MCF 10A (cell line): ENCODE measurements around the gene TRPC3. TPM values are rescaled to one million over a fixed set of nuclear protein-coding genes. Genes with fewer than 3 reads are reported as not detected.

ENCODE experiments used
- Bru-seq: library from RNA; stranded (reverse); fragments of 400-500 nt; gene quantifications from one replicate; lab custom pipeline; 2021; lab: Mats Ljungman, UMichigan
- BruChase-seq, 2 experiments: library from RNA; stranded (reverse); fragments of 400-500 nt; gene quantifications; one replicate each; lab custom pipeline; 2021; lab: Mats Ljungman, UMichigan
- BruUV-seq: library from RNA; stranded (reverse); fragments of 400-500 nt; replicated peaks from 2 replicates; lab custom pipeline; 2021; lab: Mats Ljungman, UMichigan
- CTCF ChIA-PET: fragments of 300-600 bp; sonication (Branson Sonifier 250); formaldehyde crosslinking; extraction: SDS; loops from one replicate; lab custom pipeline; 2021; ENCODE audit warnings: antibody characterized with exemption, inconsistent platforms; lab: Yijun Ruan, JAX
- POLR2A ChIA-PET: fragments of 300-600, 350-650 bp; sonication (Branson Sonifier 250); formaldehyde crosslinking; extraction: SDS; loops from one replicate; lab custom pipeline; 2020; ENCODE audit warnings: antibody characterized with exemption, inconsistent platforms; lab: Yijun Ruan, JAX
- DNase-seq: peaks from one replicate; pipeline ENCODE4 v3.0.0-alpha.2; 2018; ENCODE audit not compliant: unreplicated experiment
- H3K27ac Mint-ChIP-seq: one replicate; pipeline ENCODE4 v1.8.0; 2022; ENCODE audit warnings: mild to moderate bottlenecking, low read depth, mixed read lengths; ENCODE audit not compliant: unreplicated experiment
- H3K27me3 Mint-ChIP-seq: one replicate; pipeline ENCODE4 v1.8.0; 2022; ENCODE audit warnings: mixed read lengths; ENCODE audit not compliant: insufficient read depth, unreplicated experiment
- H3K36me3 Mint-ChIP-seq: one replicate; pipeline ENCODE4 v1.8.0; 2022; ENCODE audit warnings: mild to moderate bottlenecking, moderate library complexity, mixed read lengths; ENCODE audit not compliant: insufficient read depth, unreplicated experiment
- H3K4me1 Mint-ChIP-seq: one replicate; pipeline ENCODE4 v1.8.0; 2022; ENCODE audit warnings: mixed read lengths; ENCODE audit not compliant: insufficient read depth, unreplicated experiment
- H3K4me3 Mint-ChIP-seq: one replicate; pipeline ENCODE4 v1.8.0; 2022; ENCODE audit warnings: mild to moderate bottlenecking, moderate library complexity, mixed read lengths; ENCODE audit not compliant: unreplicated experiment
- H3K9me3 Mint-ChIP-seq: one replicate; pipeline ENCODE4 v1.8.0; 2022; ENCODE audit warnings: mixed read lengths; ENCODE audit not compliant: unreplicated experiment
- CTCF ChIP-seq: fragments of 200-600 bp; IDR thresholded peaks from one replicate; pipeline ENCODE4 v1.8.0; 2022; ENCODE audit warnings: antibody characterized with exemption, mild to moderate bottlenecking; ENCODE audit not compliant: unreplicated experiment
- intact Hi-C: fragments of 100-400 bp; cut with micrococcal nuclease; formaldehyde crosslinking; loops from 2 replicates; pipeline ENCODE4 v1.14.1; 2022
- long read RNA-seq: library from polyadenylated mRNA; stranded (forward); transcript quantifications from one replicate; pipeline ENCODE4 v2.0.0, GENCODE V29; 2022
- total RNA-seq: library from RNA; stranded (reverse); gene quantifications from 2 replicates; pipeline ENCODE4 v1.2.3, GENCODE V29; 2022

Gene TRPC3
- total RNA-seq: not detected in 2 replicates
- percentile 5 among the genes with signal in this experiment for Bru-seq, nascent RNA
- BruChase-seq, experiment 1, labeled RNA remaining after a 6-hour chase: percentile 3 among the genes with signal in this experiment
- percentile 6 among the genes with signal in this experiment for BruChase-seq, experiment 2, labeled RNA remaining after a 2-hour chase
- long read RNA-seq: 0 reads

DNA sequence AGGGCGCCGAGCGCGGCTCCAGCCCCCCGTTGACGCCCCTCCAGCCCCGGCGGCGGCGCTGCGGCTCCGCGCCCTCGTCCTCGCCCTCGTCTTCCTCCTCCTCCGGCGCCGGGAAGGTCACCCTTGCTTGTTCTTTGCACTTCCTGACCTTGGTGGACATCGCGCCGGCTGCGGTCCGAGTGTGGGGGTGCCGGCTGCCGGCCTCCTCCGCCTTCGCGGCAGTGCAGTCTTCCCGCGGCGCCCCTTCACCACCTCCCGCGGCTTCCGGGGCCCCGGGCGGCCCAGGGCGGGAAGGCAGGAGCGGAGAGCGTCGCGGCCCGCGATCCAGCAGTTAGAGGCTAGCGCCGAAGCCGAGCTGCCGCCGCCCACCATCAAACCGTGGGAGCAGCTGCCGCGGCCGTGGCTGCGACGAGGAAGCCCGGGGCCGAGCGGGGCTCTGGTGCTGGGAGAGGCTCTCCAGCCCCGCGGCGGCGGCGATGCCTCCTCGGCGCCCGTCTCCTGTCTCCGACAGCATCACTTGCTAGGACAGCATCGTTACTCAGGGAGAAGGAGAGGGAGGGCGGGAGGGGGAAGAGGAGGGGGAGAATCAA lies at the start of gene TRPC3:
TRPC3 (minus strand) TSS at position 540 of the 590 bp plus-strand sequence; CDS start at position 160, 380 bp downstream.
- POLR2A ChIA-PET: no interaction called here
- Mint-ChIP-seq H3K36me3 (peaks cover 6% of the 10 kb centered on the region), H3K27me3 (peaks cover 39% of the 10 kb centered on the region)

GRCh38 chr4:122000849-122001248 lies 49.0 kb upstream of the TRPC3 start:
- CTCF ChIA-PET: no interaction called here
- H3K4me3 Mint-ChIP-seq: no peak overlapping the region
- no peak overlapping the region for H3K27ac Mint-ChIP-seq
- no peaks in the 10 kb centered on the region for H3K9me3 Mint-ChIP-seq
- DNase-seq: no peak
- no TSS peak for BruUV-seq
- intact Hi-C loops: no loop called here
- POLR2A ChIA-PET: no interaction called here
- peaks cover 13% of the 10 kb centered on the region for H3K27me3 Mint-ChIP-seq
- H3K4me1 Mint-ChIP-seq: no peaks in the 10 kb centered on the region
- no peaks in the 10 kb centered on the region for H3K36me3 Mint-ChIP-seq
- no peak for TF ChIP-seq CTCF

More for the DNA sequence above, at the start of gene TRPC3:
- intact Hi-C loops: loop anchor here (5.0 kb wide), 1 partner anchor 201 kb away; the partner anchor contains the start of gene BLTP1
- H3K4me1 Mint-ChIP-seq: no peaks in the 10 kb centered on the region
- DNase-seq: peak; percentile 21
- CTCF ChIA-PET: no interaction called here
- TF ChIP-seq CTCF: no peak
- H3K9me3 Mint-ChIP-seq: no peaks in the 10 kb centered on the region
- H3K27ac Mint-ChIP-seq: no peak within 1 kb of the TSS
- no TSS peak for BruUV-seq
- H3K4me3 Mint-ChIP-seq: peak within 1 kb of the TSS; percentile 69

GRCh38 chr4:121998024-121998423 lies 46.2 kb upstream of the TRPC3 start:
- no peak overlapping the region for H3K4me3 Mint-ChIP-seq
- peaks cover 13% of the 10 kb centered on the region for H3K27me3 Mint-ChIP-seq
- H3K9me3 Mint-ChIP-seq: no peaks in the 10 kb centered on the region
- peaks cover 6% of the 10 kb centered on the region for H3K4me1 Mint-ChIP-seq
- ChIA-PET CTCF (interaction anchor here (0.5 to 1.1 kb wide), 3 partner anchors 21 to 200 kb away, joined by 3 to 5 read pairs (median 5); no protein-coding TSS in a partner anchor), POLR2A (no interaction called here)
- intact Hi-C loops: loop anchor here (1.0 to 5.0 kb wide), 2 partner anchors 154 to 579 kb away; partner anchors contain the start of gene BLTP1
- H3K27ac Mint-ChIP-seq: no peak overlapping the region
- BruUV-seq: no TSS peak
- TF ChIP-seq CTCF: no peak
- DNase-seq: peak; percentile 33
- H3K36me3 Mint-ChIP-seq: no peaks in the 10 kb centered on the region

- Mint-ChIP-seq H3K4me1 (peaks cover 8% of the 10 kb centered on the region), H3K27me3 (peaks cover 13% of the 10 kb centered on the region), H3K4me3 (no peak overlapping the region), H3K9me3 (no peaks in the 10 kb centered on the region), H3K27ac (no peak overlapping the region), H3K36me3 (no peaks in the 10 kb centered on the region)
- intact Hi-C loops: loop anchor here (5.0 kb wide), 1 partner anchor 581 kb away; no protein-coding TSS in a partner anchor
- ChIA-PET POLR2A (no interaction called here), CTCF (no interaction called here)
- TF ChIP-seq CTCF: no peak
- no peak for DNase-seq
- BruUV-seq: no TSS peak
Measured at GRCh38 chr4:121995790-121996537, 44.1 kb upstream of the TRPC3 start.
